CD4-positive, alpha-beta T cell treated with Interleukin-1 beta for 1 hour (primary cell): ENCODE measurements around the gene MIAT.
A peak's percentile ranks its signal among the peaks of the same experiment; 100 is the strongest.

Source experiments
- DNase-seq, 2 donors: peaks; one replicate each; pipeline ENCODE4 v3.0.0-alpha.2; 2020 to 2022

The MIAT gene

DNA sequence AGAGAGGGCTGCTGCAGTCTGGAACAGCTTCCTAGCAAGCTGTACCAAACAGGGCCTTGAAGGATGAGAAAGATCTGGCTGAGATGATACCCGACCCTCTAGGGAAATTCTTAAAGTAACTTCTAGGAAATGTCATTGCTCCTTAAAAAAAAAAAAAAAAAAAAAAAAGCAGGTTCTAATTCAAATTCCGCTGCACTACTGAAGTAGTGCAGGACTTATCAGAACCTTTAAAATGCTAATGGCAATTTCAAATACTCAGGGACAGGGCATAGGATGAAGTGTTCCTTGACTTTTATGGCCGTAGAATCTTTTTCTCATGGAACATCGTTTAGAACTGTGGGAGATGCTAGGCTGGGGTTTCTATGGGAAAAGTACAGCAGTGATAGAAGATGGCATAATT, 13.1 kb downstream of the MIAT start:
- no peak for DNase-seq

DNA sequence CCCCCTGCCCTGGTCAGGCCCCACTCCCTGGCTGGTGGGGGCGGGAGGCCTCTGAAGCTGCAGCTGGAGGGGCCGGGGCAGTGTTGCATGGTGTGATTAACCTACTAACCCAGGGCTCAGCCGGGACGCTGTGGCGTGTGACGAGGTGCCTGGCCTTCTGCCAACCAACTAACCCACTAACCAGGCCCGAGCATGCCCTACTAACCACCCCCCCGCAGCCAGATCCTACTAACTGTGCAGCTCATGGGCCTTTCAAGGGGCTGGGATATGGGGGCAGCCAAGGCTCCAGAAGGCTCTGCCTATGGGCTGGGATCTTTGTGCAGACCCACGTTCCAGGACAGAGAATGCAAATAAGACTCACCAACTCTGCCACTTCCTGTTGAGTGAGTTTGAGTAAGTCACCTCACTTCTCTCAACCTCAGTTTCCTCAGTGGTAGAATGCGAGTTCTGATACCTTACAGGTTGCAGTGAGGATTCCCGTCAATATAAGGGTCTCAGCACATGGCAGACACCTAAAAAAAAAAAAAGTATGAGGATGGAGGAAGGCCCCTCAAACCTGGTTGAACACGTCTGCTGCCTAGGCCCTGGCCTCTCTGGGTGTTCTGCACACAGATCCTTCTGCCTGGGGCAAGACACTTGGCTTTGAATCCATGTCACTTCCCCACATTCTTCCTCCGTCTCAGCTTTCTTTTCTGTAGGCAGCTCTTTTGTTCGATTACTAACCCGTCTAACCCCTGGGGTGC, 14.1 kb downstream of the MIAT start:
- peak; percentile 75 for DNase-seq

DNA sequence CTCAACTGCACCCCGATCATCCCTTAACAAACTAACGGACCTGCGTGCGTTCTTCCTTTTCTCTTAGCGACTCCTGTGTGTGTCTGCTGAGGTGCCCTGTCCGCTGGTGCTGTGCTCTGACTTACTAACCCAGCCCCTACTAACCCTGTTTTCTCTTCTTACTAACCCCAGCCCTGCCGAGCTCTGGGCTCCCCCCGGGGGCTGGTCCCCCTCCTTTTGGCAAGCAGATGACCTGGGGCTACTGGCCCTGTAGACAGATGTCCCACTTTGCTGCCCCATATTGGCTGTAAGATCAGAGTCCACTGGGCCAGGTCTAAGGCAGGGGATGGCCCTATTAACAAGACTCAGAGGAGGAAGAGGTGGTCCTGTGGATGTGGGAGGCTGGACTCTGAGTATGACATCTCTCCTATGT, 14.7 kb downstream of the MIAT start:
- peak; percentile 6 to 24 for DNase-seq

DNA sequence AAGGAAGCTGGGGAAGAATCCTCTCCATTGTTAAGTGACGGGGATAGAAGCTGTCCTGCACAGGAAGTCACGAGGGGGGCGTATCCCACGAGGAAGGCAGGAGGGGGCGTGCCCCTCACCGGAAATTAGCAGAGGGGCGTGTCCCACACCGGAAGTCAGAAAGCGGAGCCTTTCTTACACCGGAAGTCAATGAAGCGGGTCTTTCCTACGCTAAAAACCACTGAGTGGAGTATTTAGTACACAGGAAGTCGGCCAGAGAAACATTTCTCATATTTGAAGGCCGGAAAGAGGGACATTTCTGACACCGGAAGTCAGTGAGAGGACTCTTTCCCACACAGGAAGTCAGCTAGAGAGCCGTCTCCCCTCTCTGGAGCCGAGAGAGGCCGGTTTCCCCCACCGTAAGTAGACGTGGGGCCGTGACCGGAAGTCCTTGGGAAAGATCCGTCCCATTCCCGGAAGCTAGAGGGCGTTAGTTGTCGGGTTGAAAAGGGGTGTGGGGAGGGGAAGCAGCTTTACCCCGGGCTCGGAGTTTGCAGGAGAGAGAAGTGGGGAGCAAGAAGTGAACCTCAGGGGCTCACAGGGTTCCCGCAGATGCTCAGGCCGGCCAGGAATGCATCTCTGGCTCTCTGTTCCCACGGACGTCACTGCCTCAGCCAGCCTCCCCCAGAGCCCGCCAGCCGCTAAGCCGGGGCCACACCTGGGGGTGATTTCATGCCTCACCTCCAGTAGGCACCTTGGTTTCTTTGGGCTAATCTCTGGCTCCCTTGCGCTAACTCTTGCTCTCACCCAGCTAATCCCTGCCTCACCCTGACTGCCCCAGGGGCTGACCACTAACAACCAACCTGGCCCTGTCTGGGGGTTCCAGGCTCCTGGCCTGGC, 15.4 kb downstream of the MIAT start:
- DNase-seq, result peak; percentile 92 to 93

- no peak for DNase-seq
Observed at GRCh38 chr22:26673486-26673885, 16.1 kb downstream of the MIAT start.

GRCh38 chr22:26674211-26675190, 17.1 kb downstream of the MIAT start:
- DNase-seq, result peak; percentile 10 to 28

DNA sequence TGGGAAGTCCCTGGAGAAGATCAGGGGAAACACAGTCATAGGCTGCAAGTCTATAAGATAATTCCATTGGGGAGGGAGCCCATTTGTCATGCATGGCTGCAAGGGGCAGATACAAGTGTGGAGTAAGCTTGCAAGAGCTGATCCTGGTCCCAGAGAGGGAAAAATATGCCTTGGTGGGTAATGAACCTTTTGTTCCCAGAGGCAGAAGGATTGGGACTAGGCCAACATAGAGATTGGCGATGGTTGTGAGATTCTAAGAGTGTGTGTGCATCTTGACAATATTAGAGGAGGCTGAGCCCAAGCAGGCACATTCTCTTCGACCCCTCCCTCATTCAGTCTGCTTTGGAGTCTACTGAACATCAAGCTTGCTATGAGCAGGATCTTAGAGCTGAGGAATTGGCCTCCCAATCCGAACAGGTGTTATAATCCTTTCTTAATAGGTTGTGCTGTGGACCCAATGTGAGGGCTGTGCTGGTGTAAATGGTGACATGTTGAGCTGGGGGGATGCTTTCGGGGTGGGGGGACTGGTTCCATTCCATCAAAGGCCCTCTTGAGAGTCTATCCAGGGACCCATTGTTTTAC, 18.4 kb downstream of the MIAT start:
- DNase-seq, result no peak

DNA sequence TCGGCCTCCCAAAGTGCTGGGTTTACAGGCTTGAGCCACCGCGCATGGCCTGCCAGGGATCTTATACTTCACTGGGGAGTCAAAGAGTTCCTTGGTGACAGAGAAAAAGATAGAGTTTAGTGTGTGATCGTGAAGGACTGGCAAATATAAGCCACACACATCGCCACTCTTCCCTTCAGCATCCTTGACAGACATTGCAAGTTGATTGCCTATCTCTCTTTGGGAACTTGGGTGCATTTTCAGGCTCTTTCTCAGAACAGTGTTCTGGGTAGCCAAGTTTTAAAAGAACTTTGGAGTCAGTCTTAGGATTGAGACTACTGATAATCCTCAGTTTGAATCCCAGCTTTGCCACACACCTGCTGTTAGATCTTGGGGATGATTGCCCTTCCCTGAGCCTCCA, 19.8 kb downstream of the MIAT start:
- DNase-seq, result no peak

DNA sequence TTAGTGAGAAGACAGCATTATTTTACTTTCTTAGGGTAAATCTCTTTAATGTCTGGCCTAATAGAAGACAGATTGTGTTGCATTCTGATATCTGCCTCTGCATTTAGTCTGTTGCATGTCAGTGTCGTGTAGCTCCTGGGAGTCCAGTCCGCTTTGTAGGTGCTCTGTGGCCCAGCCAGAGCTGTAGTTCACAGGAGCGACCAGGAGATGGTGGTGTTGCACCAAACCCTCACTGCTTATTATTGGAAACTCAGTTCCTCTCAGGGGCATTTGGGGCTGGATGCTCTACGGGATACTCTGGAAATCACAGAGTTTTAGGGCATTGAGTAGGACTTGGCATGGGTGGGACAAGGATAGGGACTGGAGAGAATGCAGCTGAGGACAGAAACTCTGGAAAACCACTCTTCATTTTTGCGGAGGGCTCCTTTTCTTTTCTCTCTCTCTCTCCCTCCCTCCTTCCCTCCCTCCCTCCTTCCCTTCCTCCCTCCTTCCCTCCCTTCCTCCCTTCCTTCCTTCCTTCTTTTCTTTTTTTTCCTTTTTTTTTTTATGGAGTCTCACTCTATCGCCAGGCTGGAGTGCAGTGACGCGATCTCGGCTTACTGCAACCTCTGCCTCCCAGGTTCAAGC, 21.7 kb downstream of the MIAT start:
- DNase-seq, result peak; percentile 65 to 73

GRCh38 chr22:26680485-26680884, 23.1 kb downstream of the MIAT start:
- no peak for DNase-seq

DNA sequence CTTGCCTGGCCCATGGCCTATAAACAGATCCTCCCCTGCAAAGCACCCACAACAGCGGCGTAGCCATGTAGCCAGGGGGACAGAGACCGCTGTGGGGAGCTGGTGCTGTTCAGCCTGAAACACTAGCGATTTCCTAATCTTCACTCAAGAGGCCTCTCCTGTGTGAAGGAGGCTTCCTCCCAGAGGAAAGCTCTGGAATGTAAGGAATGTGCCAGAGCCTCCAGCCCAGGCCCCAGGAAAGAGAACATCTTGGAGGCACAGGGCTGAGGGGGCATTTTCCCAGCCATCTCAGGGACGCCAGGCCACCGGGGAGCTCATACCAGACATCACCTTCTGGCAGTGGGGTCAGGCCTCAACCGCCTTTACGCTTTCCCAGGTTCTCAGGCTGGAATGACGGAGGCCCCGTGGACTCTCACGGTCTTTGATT, 24.0 kb downstream of the MIAT start:
- no peak for DNase-seq

DNA sequence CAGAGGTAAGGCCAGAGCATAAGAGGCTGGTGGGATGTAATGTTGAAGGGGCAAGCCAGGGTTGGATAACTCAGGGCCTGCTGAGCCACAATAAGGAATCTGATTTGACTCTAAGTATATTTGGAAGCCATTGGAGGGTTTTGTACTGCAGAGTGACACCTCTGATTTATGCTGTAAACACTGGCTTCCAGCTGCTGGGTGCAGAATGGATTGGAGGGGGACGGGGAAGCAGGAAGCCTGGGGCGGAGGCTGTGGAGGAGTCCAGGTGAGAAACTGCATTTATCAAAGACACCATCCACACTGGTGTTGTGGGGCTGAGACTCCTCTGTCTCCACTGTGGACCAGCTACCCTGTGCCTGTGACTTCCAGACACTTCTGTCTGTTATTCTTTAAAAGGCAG, 26.8 kb downstream of the MIAT start:
- no peak for DNase-seq

- DNase-seq, result no peak
Observed at GRCh38 chr22:26685601-26686000, 28.2 kb downstream of the MIAT start.

- DNase-seq, result no peak
Observed at GRCh38 chr22:26687439-26687838, 30.1 kb downstream of the MIAT start.

GRCh38 chr22:26689513-26690301, 32.3 kb downstream of the MIAT start:
- no peak for DNase-seq

- DNase-seq, result no peak
Observed at GRCh38 chr22:26690654-26691376, 33.4 kb downstream of the MIAT start.

GRCh38 chr22:26691377-26691716, 34.0 kb downstream of the MIAT start:
- no peak for DNase-seq

DNA sequence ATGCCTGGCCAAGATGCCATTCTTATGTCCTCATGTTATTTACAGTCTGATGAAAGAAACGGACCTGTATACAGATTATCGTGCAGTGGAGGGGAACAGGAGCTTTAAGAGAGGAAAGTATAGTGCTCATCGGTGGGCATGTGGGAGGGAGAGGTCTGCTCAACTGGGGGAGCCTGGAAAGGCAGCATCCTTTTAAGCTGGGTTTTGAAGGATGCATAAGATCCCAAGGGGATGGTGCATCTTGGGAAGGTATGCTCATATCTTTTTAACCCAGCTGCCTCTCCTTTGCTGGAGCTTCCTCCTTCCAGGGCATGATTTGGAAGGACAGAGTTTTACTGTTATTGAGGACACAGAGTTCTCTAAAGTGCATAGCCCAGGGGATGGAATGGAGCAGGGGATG, 34.8 kb downstream of the MIAT start:
- no peak for DNase-seq

DNA sequence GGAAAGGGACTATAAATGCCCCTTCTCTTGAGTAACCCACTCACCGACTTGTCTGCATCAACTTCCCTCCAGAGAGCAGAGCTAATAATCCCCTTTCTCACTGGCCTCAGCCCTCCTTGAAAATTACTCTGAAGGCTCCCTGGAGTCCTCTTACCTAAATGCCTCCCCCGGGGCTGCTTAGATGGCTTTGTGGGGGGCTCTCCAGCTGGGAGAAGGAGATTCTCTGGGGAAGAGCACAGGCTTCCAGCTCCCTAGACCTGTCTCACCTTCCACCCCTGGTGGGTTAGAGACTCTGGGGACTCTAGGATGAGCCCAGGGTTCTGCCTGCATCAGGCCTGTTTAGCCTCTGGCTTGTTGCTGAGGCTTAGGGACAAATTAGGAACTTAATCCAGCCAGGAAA, 39.8 kb downstream of the MIAT start:
- DNase-seq, result no peak

- no peak for DNase-seq
Observed at GRCh38 chr22:26700462-26700861, 43.1 kb downstream of the MIAT start.

DNA sequence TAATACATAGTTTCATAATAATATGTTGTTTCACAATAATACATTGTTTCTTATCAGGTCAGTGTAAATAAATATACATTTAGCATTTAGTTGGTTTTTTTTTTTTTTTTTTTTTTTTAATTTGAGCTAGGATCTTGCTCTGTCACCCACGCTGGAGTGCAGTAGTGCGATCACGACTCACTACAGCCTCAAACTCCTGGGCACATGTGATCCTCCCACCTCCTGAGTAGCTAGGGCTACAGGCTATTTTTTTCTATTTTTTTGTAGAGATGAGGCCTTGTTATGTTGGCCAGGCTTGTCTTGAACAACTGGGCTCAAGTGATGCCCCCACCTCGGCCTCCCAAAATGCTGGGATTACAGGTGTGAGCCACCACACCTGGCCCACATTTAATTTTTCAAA, 43.5 kb downstream of the MIAT start:
- DNase-seq, result no peak
